T-cell (primary cell): Measurements from ENCODE around the gene BNIP1. TPM values are rescaled to one million over a fixed set of nuclear protein-coding genes. Genes with fewer than 3 reads are reported as not detected.
"Not testable (repeated sequence)": the region's sequence is repeated elsewhere in the genome, so short reads cannot be mapped to it uniquely, and the experiment has no call there.

ENCODE experiments used
- ATAC-seq, 4 experiments: fragments of 200-7000 bp in 3 of 4; fragments of 150-1000 bp in 1 of 4; cut with Tn5 transposase; replicated peaks in 1 of 4; 1 replicate in 3 of 4; 2 replicates in 1 of 4; pipeline ENCODE4 v1.10.0; 2021; ENCODE audit warnings: moderate library complexity in 3 of 4, mild to moderate bottlenecking in 2 of 4, moderate number of reproducible peaks in 1 of 4
- CTCF ChIA-PET, 2 donors: fragments of 300-600 bp; sonication (Branson Sonifier 250); formaldehyde crosslinking; loops; one replicate each; lab custom pipeline; 2022; ENCODE audit warnings: antibody characterized with exemption in 2 of 2; lab: Charles Lee
- POLR2A ChIA-PET, 2 donors: fragments of 300-600 bp; sonication (Branson Sonifier 250); formaldehyde crosslinking; loops; one replicate each; lab custom pipeline; 2022; ENCODE audit warnings: antibody characterized with exemption in 2 of 2; lab: Charles Lee
- DNase-seq, 35 experiments: peaks; one replicate each; pipeline versions ENCODE4 v3.0.0 to v3.0.0-alpha.2; 2013 to 2023
- H3K27ac ChIP-seq: one replicate; pipeline ENCODE4 v1.5.1; 2013; ENCODE audit warnings: low read length
- H3K27me3 ChIP-seq, 2 experiments: replicated peaks in 1 of 2; 1 replicate in 1 of 2; 2 replicates in 1 of 2; pipeline versions ENCODE4 v1.6.1 to v1.7.0; 2013; ENCODE audit warnings: low read length in 1 of 2, mixed read lengths in 1 of 2; ENCODE audit not compliant: control insufficient read depth in 2 of 2, insufficient read depth in 2 of 2; ENCODE audit errors: extremely low read depth in 1 of 2
- H3K36me3 ChIP-seq, 2 donors: 1 replicate in 1 of 2; 2 replicates in 1 of 2; pipeline versions ENCODE4 v1.6.1 to v1.7.0; 2013; ENCODE audit warnings: low read length in 1 of 2; ENCODE audit not compliant: control insufficient read depth in 2 of 2, insufficient read depth in 1 of 2; ENCODE audit errors: extremely low read depth in 1 of 2
- H3K4me1 ChIP-seq, 2 experiments: 1 replicate in 1 of 2; 2 replicates in 1 of 2; pipeline versions ENCODE4 v1.6.1 to v1.7.0; 2013; ENCODE audit warnings: low read length in 2 of 2, mixed read lengths in 1 of 2; ENCODE audit not compliant: insufficient read depth in 2 of 2, control insufficient read depth in 1 of 2; ENCODE audit errors: extremely low read depth in 1 of 2
- H3K4me3 ChIP-seq, 2 donors: 1 replicate in 1 of 2; 2 replicates in 1 of 2; pipeline versions ENCODE4 v1.5.1 to v1.7.0; 2013; ENCODE audit warnings: mild to moderate bottlenecking in 2 of 2, low read length in 1 of 2, moderate library complexity in 1 of 2; ENCODE audit not compliant: control insufficient read depth in 1 of 2; ENCODE audit errors: extremely low read depth in 1 of 2
- H3K9me3 ChIP-seq: 2 replicates; pipeline ENCODE4 v1.7.0; 2013
- H3K27ac Mint-ChIP-seq, 2 donors: one replicate each; pipeline ENCODE4 v1.8.0; 2020 to 2021; ENCODE audit warnings: mild to moderate bottlenecking in 2 of 2, mixed read lengths in 2 of 2
- H3K27me3 Mint-ChIP-seq, 2 donors: one replicate each; pipeline ENCODE4 v1.8.0; 2021 to 2022; ENCODE audit warnings: mixed read lengths in 2 of 2
- H3K36me3 Mint-ChIP-seq: one replicate; pipeline ENCODE4 v1.8.0; 2021; ENCODE audit warnings: mixed read lengths
- H3K4me1 Mint-ChIP-seq, 3 donors: one replicate each; pipeline ENCODE4 v1.8.0; 2020 to 2022; ENCODE audit warnings: mixed read lengths in 3 of 3, mild to moderate bottlenecking in 1 of 3
- H3K4me3 Mint-ChIP-seq, 3 donors: one replicate each; pipeline ENCODE4 v1.8.0; 2020 to 2022; ENCODE audit warnings: mild to moderate bottlenecking in 3 of 3, mixed read lengths in 3 of 3, moderate library complexity in 3 of 3
- H3K9me3 Mint-ChIP-seq, 3 donors: one replicate each; pipeline ENCODE4 v1.8.0; 2020 to 2022; ENCODE audit warnings: mixed read lengths in 3 of 3
- WGBS: methylation state at CpG from one replicate; pipeline ENCODE4 v1.1.5; 2013; ENCODE audit warnings: missing lambda C conversion rate; ENCODE audit not compliant: insufficient coverage; 5-methylcytosine and 5-hydroxymethylcytosine counted together
- total RNA-seq, 35 experiments: library from RNA in 6 of 35; stranded (reverse) in 6 of 35; fragments of 120-200 nt in 1 of 35; gene quantifications; one replicate each; pipeline versions ENCODE4 v1.2.1 to v1.2.4 and lab custom pipeline; 2013 to 2026

Gene BNIP1
- total RNA-seq, 5 donors from 2014 or later (not counting 1 experiment from before 2014, with no cell fraction given): 7.0 to 27.1 (median 9.4) TPM

DNA sequence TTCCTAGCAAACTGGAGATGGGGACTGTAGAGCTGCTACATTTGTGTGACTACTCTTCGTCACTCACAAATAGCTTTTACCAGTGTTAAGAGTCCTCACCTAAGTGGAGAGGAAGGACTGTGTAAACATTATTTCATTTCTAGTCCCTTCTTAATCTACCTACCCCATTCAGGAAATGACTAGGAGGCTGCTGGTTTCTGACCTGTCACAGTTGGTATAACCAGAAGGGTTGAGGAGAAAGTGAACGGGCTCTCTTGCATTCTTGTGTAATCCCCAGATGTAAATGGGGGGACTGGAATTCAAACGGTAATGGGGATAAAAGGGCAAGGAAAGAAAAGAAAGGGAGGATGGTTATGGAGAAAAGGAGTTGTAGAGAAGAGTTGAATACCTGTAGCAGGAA is 35.4 kb upstream of the BNIP1 start:
- peaks cover 8 to 52% of the 10 kb centered on the region in 2 donors for H3K36me3 ChIP-seq
- POLR2A ChIA-PET: interaction anchor here in 1 of 2 donors (0.6 to 1.0 kb wide), 2 partner anchors 27 to 92 kb away, joined by 3 read pairs; no protein-coding TSS in a partner anchor

DNA sequence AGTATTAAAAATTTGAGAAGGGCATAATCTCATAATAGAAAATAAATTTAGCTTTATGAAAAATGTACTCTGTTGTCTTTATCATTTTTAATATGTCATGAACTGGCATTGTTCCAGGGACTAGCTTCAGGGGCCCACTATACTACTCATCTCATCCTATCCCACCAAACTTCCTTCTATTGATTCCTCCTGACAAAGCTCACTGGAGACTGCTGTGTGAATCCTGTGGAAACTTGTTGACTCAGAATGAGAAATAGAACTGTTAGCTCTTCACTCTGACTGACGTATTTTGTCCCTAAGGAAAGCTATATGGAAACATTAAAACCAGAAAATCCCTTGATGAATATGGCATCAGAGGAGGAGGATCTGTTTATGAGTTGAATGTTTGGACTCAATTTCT is 29.8 kb upstream of the BNIP1 start:
- no peak overlapping the region for H3K4me3 Mint-ChIP-seq
- H3K9me3 Mint-ChIP-seq: peaks cover 0 to 7% (median 4%) of the 10 kb centered on the region in 3 donors
- Histone ChIP-seq H3K36me3 (peaks cover 5 to 58% of the 10 kb centered on the region in 2 donors), H3K9me3 (no peaks in the 10 kb centered on the region), H3K27me3 (no peaks in the 10 kb centered on the region), H3K4me3 (no peak overlapping the region), H3K27ac (no peak overlapping the region), H3K4me1 (no peaks in the 10 kb centered on the region)
- CTCF ChIA-PET: interaction anchor here in 1 of 2 donors (0.7 kb wide), 1 partner anchor 19 kb away, joined by 4 read pairs; no protein-coding TSS in a partner anchor
- ATAC-seq (no peak), DNase-seq (no peak)
- H3K27me3 Mint-ChIP-seq: no peaks in the 10 kb centered on the region
- peaks cover 58% of the 10 kb centered on the region for H3K36me3 Mint-ChIP-seq
- POLR2A ChIA-PET: interaction anchor here in 1 of 2 donors (1.1 kb wide), 1 partner anchor 25 kb away, joined by 3 read pairs; no protein-coding TSS in a partner anchor
- no CpG with 5 or more reads among the region's 1 CpG for WGBS
- H3K27ac Mint-ChIP-seq: no peak overlapping the region
- peaks cover 0 to 3% (median 0%) of the 10 kb centered on the region in 3 donors for H3K4me1 Mint-ChIP-seq

More for the DNA sequence above, 35.4 kb upstream of the BNIP1 start:
- H3K4me3 Mint-ChIP-seq: no peak overlapping the region
- Histone ChIP-seq H3K9me3 (no peaks in the 10 kb centered on the region), H3K27me3 (no peaks in the 10 kb centered on the region), H3K4me1 (no peaks in the 10 kb centered on the region), H3K4me3 (no peak overlapping the region), H3K27ac (no peak overlapping the region)
- H3K9me3 Mint-ChIP-seq: no peaks in the 10 kb centered on the region
- peaks cover 13 to 17% (median 16%) of the 10 kb centered on the region in 3 donors for H3K4me1 Mint-ChIP-seq
- DNase-seq: no peak
- no peak for ATAC-seq
- no peaks in the 10 kb centered on the region for H3K27me3 Mint-ChIP-seq
- peaks cover 37% of the 10 kb centered on the region for H3K36me3 Mint-ChIP-seq
- 44% methylated on average over 2 of the region's 3 CpGs for WGBS
- CTCF ChIA-PET: no interaction called here
- H3K27ac Mint-ChIP-seq: no peak overlapping the region

DNA sequence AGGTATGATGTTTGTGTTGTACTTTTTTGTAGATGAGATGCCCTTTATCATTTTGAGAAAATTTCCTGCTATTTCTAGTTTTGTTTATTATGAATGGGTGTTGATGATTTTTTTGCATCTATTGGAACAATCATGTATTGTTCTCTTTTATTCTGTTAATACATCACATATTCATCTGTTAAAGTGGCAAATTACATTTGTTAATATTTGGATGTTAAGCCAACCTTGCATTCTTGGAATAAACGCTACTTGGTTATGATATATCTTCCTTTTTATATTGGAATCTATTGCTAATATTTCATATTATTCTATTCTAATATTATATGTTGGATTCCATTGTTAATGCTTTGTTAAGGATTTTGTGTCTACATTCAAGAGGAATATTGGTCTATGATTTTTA is 24.6 kb upstream of the BNIP1 start:
- H3K36me3 ChIP-seq: peaks cover 12 to 35% of the 10 kb centered on the region in 2 donors
- Mint-ChIP-seq H3K4me3 (no peak overlapping the region), H3K4me1 (peaks cover 0 to 3% (median 0%) of the 10 kb centered on the region in 3 donors), H3K36me3 (peaks cover 59% of the 10 kb centered on the region), H3K9me3 (peaks cover 0 to 9% (median 6%) of the 10 kb centered on the region in 3 donors), H3K27ac (no peak overlapping the region), H3K27me3 (no peaks in the 10 kb centered on the region)
- no peaks in the 10 kb centered on the region for H3K27me3 ChIP-seq
- POLR2A ChIA-PET: no interaction called here
- no peak overlapping the region for H3K27ac ChIP-seq
- no peak for ATAC-seq
- WGBS: no CpG with 5 or more reads among the region's 1 CpG
- peaks cover 2% of the 10 kb centered on the region for H3K9me3 ChIP-seq
- no peaks in the 10 kb centered on the region for H3K4me1 ChIP-seq
- CTCF ChIA-PET: no interaction called here
- no peak for DNase-seq
- H3K4me3 ChIP-seq: no peak overlapping the region

DNA sequence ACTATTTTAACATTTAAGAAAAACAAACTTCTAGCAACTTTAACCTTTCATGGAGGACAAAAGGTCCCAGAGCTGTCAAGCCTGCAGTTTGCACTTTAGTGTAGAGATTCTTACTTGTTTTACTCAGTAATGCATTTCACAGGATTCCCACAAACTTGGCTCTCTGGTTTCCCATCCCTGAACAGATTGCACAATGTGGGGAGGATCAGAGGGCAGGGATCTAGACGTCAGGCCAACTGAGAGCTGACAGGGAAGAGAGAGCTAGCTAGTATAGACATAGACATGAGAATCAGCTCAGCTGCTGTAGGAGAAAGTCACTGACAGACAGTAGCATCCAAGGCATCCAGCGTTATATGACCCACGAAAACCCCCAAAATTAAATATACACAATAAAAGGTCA is 20.9 kb upstream of the BNIP1 start:
- H3K4me1 Mint-ChIP-seq: no peaks in the 10 kb centered on the region
- no peak overlapping the region for H3K4me3 ChIP-seq
- H3K36me3 Mint-ChIP-seq: peaks cover 64% of the 10 kb centered on the region
- ATAC-seq (no peak), DNase-seq (no peak)
- WGBS: no CpG with 5 or more reads among the region's 3 CpGs
- no peaks in the 10 kb centered on the region for H3K4me1 ChIP-seq
- no peaks in the 10 kb centered on the region for H3K27me3 ChIP-seq
- no peak overlapping the region for H3K27ac ChIP-seq
- H3K9me3 Mint-ChIP-seq: peaks cover 0 to 9% (median 6%) of the 10 kb centered on the region in 3 donors
- CTCF ChIA-PET: no interaction called here
- H3K36me3 ChIP-seq: peaks cover 9 to 42% of the 10 kb centered on the region in 2 donors
- POLR2A ChIA-PET: no interaction called here
- H3K27me3 Mint-ChIP-seq: no peaks in the 10 kb centered on the region
- H3K9me3 ChIP-seq: peaks cover 2% of the 10 kb centered on the region
- no peak overlapping the region for H3K4me3 Mint-ChIP-seq
- H3K27ac Mint-ChIP-seq: no peak overlapping the region

DNA sequence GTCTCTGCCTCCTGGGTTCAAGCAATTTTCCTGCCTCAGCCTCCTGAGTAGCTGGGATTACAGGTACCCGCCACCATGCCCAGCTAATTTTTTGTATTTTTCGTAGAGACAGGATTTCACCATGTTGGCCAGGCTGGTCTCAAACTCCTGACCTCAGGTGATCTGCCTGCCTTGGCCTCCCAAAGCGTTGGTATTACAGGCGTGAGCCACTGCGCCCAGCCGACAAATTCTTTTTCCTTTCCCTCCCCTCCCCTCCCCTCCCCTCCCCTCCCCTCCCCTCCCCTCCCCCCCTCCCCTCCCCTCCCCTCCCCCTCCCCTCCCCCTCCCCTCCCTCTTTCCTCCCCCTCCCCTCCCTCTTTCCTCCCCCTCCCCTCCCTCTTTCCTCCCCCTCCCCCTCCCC is 12.2 kb upstream of the BNIP1 start:
- H3K27me3 Mint-ChIP-seq, H3K4me3 ChIP-seq, H3K27ac ChIP-seq, ATAC-seq, H3K4me1 Mint-ChIP-seq, DNase-seq, CTCF ChIA-PET, H3K4me1 ChIP-seq, H3K27me3 ChIP-seq, H3K27ac Mint-ChIP-seq, H3K9me3 Mint-ChIP-seq, POLR2A ChIA-PET, H3K9me3 ChIP-seq, H3K4me3 Mint-ChIP-seq: not testable (repeated sequence)
- peaks cover 34% of the 10 kb centered on the region for H3K36me3 Mint-ChIP-seq
- 100% methylated on average over 2 of the region's 6 CpGs for WGBS
- peaks cover 4 to 38% of the 10 kb centered on the region in 2 donors for H3K36me3 ChIP-seq

DNA sequence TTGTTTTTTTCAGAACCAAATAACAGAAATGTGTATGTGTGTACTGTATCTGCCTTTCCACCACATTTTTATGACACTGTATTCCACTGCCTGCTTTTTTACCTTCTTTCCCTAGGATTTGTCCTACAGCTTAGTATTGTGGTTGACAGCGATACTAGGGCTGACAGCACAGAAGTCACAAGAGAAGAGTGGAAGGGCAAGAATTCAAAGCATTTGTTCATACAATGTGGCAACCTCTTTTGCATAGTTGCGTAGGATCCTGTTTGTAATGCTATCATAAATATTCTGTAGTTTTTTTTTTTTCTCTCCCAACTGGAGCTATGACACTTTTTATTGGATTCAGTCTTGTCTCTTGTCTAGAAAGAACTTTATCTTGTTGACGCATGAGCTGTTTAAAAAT is 5.6 kb upstream of the BNIP1 start:
- ChIA-PET CTCF (interaction anchor here (0.5 to 1.3 kb wide), 2 partner anchors 9 to 180 kb away, joined by 4 to 6 read pairs; no protein-coding TSS in a partner anchor), POLR2A (interaction anchor here in 1 of 2 donors (0.9 kb wide), 1 partner anchor 25 kb away, joined by 3 read pairs; no protein-coding TSS in a partner anchor)
- ATAC-seq (no peak), DNase-seq (no peak)
- no peaks in the 10 kb centered on the region for H3K27me3 Mint-ChIP-seq
- no peaks in the 10 kb centered on the region for H3K9me3 Mint-ChIP-seq
- no peak overlapping the region for H3K27ac Mint-ChIP-seq
- Histone ChIP-seq H3K27ac (no peak overlapping the region), H3K9me3 (no peaks in the 10 kb centered on the region), H3K36me3 (peaks cover 0 to 27% of the 10 kb centered on the region in 2 donors), H3K4me1 (no peaks in the 10 kb centered on the region), H3K27me3 (no peaks in the 10 kb centered on the region), H3K4me3 (no peak overlapping the region)
- no peak overlapping the region for H3K4me3 Mint-ChIP-seq
- peaks cover 12% of the 10 kb centered on the region for H3K36me3 Mint-ChIP-seq
- WGBS: no CpG with 5 or more reads among the region's 3 CpGs
- peaks cover 0 to 1% (median 0%) of the 10 kb centered on the region in 3 donors for H3K4me1 Mint-ChIP-seq
